ENCODE measurements around the gene OBP2A. TPM values are rescaled to one million over a fixed set of nuclear protein-coding genes. Genes with fewer than 3 reads are reported as not detected.

The OBP2A gene
- total and polyA plus RNA-seq, 10 of the 15 experiments (the other 5 are each of a cell fraction or from before 2014, with no cell fraction given), result not detected

DNA sequence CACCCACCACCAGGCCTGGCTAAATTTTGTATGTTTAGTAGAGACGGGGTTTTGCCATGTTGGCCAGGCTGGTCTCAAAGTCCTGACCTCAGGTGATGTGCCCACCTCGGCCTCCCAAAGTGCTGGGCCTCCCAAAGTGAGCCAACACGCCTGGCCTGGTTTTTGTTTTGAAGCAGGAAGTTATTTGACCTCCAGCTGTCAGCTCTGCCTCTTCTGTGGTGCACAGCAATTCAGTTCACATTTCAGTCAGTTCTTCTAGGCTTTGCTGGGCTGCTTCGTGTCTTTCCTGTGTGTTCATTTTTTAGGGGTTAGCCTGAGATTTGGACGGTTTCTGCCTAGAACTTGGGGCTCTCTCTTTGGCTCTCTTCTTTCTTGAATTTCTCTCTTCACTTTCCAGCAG is 15.8 kb upstream of the OBP2A start:
- H3K27me3 ChIP-seq (replicated peaks in 1 of 2; ENCODE audit: control insufficient read depth in 2 of 2, insufficient read depth in 2 of 2, low read length in 1 of 2), result peaks cover 0 to 3% of the 10 kb centered on the region in 2 experiments; a peak in 1 of 4 replicates
- no peaks in the 10 kb centered on the region for H3K9me3 ChIP-seq (replicated peaks; ENCODE audit: control insufficient read depth, insufficient read depth, low read length)
- H3K4me2 ChIP-seq (ENCODE audit: control insufficient read depth, insufficient read depth), result no peak overlapping the region
- no peaks in the 10 kb centered on the region for H4K20me1 ChIP-seq (ENCODE audit: control insufficient read depth, insufficient read depth)
- H3K36me3 ChIP-seq (ENCODE audit: control insufficient read depth in 2 of 2, insufficient read depth in 2 of 2, low read length in 1 of 2), result no peaks in the 10 kb centered on the region
- ATAC-seq (no peak), FAIRE-seq (no peak), DNase-seq (ENCODE audit: low read depth, low spot score) (no peak)
- 10% methylated on average over 5 of the region's 5 CpGs for WGBS (ENCODE audit: insufficient coverage, insufficient replicate concordance, low lambda C conversion rate, missing lambda C conversion rate)
- in situ Hi-C loops (cut with MboI) (no loop called here), intact Hi-C loops (cut with micrococcal nuclease; ENCODE audit: unreplicated experiment) (no loop called here)
- no peak overlapping the region for H3K4me3 ChIP-seq
- H3K27ac ChIP-seq (ENCODE audit: control insufficient read depth, insufficient read depth), result no peak overlapping the region
- no peaks in the 10 kb centered on the region for H3K79me2 ChIP-seq (ENCODE audit: control insufficient read depth, insufficient read depth, low read length)
- RAD21 ChIA-PET (ENCODE audit: unreplicated experiment), result no interaction called here
- CTCF ChIA-PET, result no interaction called here
- no TSS peak for BruUV-seq (replicated peaks)
- POLR2A ChIA-PET, result no interaction called here
- H3K4me1 ChIP-seq (ENCODE audit: control insufficient read depth, insufficient read depth, low read length), result no peaks in the 10 kb centered on the region
- SMC1A ChIA-PET (ENCODE audit: uncharacterized antibody, unreplicated experiment), result no interaction called here
- no peak overlapping the region for H2AFZ ChIP-seq (ENCODE audit: control insufficient read depth, low read depth, low read length)
- no peak overlapping the region for H3K9ac ChIP-seq (ENCODE audit: control insufficient read depth, insufficient read depth, low read length)
- no peak for TF ChIP-seq ZBTB4 (CRISPR knock-in tag; IDR thresholded peaks at IDR 0.05)
- TF ChIP-seq LARP7 (IDR thresholded peaks at IDR 0.05), result no peak
- no peak for TF ChIP-seq EGR1 (IDR thresholded peaks at IDR 0.05; ENCODE audit: borderline replicate concordance in 1 of 2, low read depth in 2 of 2, low read length in 2 of 2)
- no peak for TF ChIP-seq FOS (IDR thresholded peaks at IDR 0.05; ENCODE audit: borderline replicate concordance, extremely low read depth, insufficient read length)
- TF ChIP-seq ZSCAN29 (IDR thresholded peaks at IDR 0.05), result no peak
- TF ChIP-seq, protein P1, sequence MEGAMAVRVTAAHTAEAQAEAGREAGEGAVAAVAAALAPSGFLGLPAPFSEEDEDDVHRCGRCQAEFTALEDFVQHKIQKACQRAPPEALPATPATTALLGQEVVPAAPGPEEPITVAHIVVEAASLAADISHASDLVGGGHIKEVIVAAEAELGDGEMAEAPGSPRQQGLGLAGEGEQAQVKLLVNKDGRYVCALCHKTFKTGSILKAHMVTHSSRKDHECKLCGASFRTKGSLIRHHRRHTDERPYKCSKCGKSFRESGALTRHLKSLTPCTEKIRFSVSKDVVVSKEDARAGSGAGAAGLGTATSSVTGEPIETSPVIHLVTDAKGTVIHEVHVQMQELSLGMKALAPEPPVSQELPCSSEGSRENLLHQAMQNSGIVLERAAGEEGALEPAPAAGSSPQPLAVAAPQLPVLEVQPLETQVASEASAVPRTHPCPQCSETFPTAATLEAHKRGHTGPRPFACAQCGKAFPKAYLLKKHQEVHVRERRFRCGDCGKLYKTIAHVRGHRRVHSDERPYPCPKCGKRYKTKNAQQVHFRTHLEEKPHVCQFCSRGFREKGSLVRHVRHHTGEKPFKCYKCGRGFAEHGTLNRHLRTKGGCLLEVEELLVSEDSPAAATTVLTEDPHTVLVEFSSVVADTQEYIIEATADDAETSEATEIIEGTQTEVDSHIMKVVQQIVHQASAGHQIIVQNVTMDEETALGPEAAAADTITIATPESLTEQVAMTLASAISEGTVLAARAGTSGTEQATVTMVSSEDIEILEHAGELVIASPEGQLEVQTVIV (IDR thresholded peaks at IDR 0.05; ENCODE audit: borderline replicate concordance, partially characterized antibody), result no peak
- no peak for TF ChIP-seq MLLT1 (IDR thresholded peaks at IDR 0.05)
- TF ChIP-seq CREM (IDR thresholded peaks at IDR 0.05; ENCODE audit: low read depth), result no peak
- no peak for TF ChIP-seq CHD2 (IDR thresholded peaks at IDR 0.05; ENCODE audit: borderline replicate concordance, low read depth, low read length)
- TF ChIP-seq, protein P2, sequence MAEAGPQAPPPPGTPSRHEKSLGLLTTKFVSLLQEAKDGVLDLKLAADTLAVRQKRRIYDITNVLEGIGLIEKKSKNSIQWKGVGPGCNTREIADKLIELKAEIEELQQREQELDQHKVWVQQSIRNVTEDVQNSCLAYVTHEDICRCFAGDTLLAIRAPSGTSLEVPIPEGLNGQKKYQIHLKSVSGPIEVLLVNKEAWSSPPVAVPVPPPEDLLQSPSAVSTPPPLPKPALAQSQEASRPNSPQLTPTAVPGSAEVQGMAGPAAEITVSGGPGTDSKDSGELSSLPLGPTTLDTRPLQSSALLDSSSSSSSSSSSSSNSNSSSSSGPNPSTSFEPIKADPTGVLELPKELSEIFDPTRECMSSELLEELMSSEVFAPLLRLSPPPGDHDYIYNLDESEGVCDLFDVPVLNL (IDR thresholded peaks at IDR 0.05; ENCODE audit: low read depth, low read length), result no peak
- TF ChIP-seq, protein P3, sequence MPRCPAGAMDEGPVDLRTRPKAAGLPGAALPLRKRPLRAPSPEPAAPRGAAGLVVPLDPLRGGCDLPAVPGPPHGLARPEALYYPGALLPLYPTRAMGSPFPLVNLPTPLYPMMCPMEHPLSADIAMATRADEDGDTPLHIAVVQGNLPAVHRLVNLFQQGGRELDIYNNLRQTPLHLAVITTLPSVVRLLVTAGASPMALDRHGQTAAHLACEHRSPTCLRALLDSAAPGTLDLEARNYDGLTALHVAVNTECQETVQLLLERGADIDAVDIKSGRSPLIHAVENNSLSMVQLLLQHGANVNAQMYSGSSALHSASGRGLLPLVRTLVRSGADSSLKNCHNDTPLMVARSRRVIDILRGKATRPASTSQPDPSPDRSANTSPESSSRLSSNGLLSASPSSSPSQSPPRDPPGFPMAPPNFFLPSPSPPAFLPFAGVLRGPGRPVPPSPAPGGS (IDR thresholded peaks at IDR 0.05; ENCODE audit: borderline replicate concordance, insufficient read depth, low read depth, low read length, poor library complexity, severe bottlenecking), result no peak

Measured in GM12878 (cell line).